GM21360 (cell line): ENCODE data around the gene IRF4.
A peak's percentile ranks its signal among the peaks of the same experiment; 100 is the strongest.

Experiments
- ATAC-seq: cut with Tn5 transposase; IDR thresholded peaks from one replicate; pipeline ENCODE4 v1.9.1; 2021; ENCODE audit warnings: mild to moderate bottlenecking, moderate library complexity; ENCODE audit not compliant: unreplicated experiment

The IRF4 gene

DNA sequence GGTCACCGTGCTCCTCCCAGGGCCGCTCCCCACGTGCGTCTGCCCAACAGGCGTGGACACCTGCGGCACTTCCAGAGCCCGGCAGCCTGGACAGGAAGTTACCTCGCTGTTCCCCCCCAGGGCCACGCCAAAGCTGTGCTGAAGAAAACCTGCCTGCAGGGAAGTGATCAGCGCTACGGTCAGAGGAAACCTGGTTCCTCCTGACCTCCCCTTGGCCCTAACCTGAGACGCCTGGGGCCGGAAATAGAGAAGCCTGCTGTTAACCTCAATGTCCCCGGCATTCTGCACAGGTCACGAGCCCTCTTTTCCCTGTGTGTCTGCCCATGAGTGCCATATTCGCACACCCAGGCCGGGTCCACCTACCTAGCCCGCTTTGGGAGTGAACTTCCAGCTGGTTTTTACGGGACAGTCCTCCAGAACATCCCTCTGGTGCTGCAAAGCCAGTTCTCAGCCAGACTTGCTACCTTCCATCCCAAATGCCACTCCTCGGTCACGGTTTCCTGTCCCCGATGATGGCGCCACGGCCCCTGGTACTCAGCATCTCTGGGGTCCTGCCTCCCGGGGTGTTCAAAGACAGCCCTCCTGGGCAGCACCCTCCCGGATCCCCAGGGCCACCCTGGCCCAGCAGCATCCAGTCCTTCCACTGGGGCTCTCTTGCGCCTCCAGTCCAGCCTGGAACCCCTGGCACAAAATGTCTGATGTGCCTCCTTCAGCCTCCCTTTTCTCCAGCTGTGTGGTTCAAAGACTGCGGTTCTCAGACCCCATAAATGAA, 12.0 kb upstream of the IRF4 start:
- ATAC-seq, result no peak

DNA sequence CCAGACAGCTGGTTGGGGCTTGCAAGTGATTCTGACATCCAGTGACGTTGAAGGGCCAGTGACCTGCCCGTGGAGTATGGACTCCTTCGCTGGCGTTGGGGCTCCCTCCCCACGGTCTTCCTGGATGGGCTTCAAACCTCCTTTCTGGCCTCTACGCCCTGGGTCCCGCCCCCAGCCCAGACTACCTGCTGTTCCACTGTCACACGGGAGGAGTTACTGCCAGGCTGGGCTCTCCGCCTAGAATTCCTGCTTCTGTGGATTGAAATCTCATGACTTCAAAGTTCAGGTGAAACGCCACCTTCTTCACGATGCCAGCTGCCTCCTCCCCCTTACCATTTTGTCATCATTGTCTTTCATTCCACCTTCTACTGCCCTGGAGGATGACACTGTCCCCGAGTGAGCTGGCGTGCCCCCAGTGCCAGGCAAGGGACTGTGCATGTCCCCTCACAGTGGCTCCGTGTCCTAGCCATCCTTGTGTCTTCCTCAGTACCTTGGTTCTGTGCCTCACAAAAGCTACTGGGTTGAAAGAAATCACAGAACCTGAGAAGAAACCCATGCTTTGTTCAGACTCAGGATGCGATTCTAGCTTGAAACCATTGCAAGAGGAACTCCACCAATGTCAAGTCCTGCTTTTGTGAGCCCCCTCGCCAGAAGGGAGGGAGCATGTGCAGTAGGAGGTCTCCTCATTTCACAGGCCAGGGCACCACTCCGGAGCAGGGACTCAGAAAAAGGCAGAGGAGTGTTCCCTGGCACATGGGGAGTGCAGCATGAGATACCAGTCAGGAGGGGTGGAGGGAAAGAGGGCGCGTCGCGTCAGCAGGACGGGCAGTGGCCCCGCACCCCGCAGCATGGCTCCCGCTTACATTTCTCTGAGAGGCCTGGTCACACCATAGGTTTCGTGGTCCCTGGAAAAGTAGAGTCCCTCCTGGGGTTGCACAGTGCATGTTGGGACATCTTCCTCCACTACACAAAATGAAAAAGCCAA, 11.0 kb upstream of the IRF4 start:
- no peak for ATAC-seq

DNA sequence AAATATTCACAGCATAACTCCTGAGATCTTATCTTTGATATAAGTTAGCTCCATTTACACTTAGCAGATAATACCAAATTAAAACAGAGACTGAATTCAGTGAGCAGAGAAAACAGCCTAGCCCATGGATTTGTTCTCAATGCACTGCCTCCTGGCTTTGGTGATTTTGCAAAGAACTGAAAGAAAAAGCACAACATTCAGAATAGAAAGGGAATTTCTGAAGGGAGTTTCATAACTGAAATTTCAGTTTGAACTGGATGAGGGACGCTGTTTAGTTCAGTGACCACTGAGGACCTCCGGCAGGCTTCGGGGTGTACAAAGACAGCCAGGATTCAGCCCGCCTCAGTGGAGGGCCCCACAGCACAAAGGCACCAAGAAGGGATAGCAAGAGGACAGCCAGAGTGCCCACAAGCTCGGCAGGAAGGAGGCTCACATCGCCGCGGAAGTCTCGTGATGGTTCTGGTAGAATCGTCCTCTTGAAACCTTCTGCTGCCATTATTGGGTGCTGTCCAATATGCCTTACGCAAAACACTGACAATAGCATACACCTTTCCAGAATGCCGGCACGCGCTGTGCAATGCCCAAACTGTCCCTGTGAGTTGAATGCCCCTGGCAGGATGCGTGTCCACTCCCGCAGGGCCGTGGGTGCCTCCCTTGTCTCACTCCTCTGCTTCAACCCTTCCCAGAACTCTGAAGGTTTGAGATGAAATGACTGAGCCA, 9.7 kb upstream of the IRF4 start:
- no peak for ATAC-seq

DNA sequence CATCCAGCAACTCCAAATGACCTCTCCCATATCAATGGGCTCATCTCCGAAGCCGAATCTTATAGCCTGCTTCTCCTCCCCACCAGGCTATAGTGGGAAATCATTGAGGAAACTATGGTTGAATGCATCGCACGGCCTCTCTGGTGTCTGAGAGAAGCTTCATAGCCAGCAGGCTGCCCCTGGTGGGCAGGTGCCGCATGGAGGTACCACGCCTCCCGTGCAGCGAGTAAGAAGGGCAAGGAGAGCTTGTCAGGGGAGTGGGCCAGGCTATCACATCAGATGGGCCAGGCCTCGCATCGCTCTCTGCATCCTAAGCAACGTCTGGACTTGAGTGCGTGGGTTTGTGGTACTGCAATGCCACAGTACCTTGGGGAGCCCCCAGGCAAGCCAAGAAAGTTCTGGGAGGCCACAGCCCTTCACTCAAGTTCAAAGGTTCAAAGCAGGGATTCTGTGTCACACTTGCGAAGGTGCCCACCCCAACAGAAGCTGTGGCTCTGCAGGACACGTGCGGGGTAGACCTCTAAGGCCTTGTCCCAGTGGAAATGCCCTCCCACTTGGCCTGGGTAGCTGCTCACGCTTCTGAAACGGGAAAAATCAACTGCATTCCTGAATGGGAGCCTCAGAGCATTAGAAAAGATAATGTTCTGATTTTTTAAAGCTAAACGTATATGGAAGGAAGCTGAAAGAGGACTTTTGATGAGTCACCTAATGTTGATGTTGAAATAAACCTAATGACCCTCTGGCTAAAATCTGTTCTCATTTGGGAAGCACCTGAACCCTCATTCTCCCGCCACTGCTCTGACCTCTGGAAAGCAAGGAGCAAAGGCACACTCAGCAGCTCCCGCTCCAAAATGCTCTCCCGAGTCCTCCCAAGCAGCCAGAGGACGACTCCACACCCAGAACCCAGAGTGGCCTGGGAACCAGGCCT, 8.4 kb upstream of the IRF4 start:
- ATAC-seq, result no peak

DNA sequence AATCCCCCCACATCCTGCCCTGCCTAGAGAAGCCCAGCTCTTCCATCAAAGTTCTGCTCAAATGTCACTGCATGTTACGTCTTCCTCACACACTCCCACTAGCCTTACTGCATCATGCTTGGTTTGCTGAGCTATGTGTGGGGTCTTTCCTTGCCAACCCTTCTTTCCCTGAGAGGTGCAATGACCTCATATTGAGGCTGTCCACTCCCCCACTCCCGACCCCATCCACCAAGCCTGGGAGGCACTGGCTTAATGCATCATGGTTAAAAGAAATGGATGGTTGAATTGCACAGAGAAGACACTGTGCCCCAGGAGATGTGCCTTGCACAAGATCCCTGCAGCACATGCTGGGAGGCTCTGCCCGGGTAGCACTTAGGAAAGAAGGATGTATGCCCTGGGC, 7.7 kb upstream of the IRF4 start:
- no peak for ATAC-seq

DNA sequence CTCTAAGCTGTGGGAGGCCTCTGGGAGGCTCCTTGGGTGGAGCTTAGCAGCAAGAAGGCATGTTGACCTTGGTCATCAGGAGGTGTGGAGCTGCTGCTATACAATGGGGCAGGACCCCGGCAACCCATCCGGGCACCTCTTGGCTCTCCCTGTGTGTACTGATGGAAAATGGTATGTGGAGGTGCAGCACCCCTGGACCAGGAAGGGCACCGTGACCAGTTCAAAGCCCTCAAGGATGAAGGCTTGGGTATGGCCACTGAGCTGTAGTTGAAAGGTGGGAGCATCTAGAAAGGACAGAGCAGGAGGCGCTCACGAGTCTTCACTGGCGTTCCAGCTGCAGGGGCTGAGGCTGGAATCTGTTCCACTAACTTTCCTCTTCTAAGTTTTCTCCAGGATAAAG, 6.7 kb upstream of the IRF4 start:
- ATAC-seq, result no peak

DNA sequence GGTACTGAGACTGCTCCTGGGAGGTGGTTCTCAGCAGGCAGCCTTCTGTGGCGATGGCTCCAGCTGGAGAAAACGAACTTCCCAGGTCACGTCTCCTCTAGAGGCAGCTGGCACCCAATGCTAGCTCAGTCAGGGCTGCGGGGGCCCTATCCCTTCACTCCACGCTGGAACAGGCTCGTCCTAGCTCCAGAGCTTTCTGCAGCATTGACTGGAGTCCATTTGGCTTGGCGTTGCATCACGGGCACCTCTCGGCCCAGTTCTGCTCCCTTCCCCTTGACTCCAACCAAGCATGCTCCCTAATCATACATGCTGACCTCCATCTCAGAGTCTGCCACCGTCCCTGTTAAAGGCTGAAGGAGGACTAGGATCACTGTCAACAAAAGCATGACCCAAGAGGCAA, 5.9 kb upstream of the IRF4 start:
- ATAC-seq, result no peak

DNA sequence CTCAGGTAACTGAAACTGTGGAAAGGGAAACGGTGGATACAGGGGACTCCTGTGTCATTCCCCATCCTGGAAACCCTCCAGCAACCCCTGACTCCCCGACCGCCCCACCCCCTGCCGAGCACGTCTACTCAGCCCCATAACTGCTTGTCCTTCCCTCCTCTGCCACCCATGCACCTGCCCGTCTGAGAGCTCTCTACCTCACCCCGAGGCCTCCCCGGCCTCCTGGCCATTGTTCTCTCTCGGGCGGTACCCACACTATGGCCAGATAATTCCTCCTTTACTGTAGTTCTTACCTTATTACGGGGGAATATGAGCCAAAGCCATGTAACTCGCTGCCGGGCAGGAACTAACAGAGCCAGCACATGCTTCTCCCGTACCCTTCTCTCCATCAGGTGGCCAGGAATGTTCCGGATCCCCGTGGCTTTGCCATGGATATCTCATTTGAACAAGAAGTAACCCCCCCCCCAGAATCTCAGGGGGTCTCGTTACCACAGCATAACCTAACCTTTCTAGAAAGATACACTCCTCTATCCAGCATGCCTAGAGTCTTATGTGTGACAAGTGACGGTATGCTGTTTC, 4.8 kb upstream of the IRF4 start:
- ATAC-seq, result no peak

DNA sequence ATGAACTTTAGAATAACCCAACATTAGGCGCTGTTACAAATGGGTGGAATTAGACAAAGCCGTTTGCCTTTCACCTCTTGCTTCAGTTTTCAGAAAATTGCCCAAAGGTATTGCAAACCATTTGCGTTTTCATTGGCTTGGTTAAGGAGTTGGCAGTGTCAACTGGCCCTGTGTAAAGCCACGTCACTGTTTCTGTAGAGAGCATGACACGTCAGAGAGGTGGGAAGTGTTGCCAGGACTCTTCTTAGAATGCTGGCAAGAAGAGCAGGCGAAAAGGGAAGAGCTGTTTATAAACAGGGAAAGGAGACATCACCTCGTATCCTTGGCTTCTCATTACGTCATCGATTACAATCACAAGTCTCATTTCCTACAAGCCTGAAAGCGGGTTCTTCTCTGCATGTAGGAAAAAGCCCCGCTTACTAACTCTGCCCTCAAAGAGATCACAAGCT, 4.2 kb upstream of the IRF4 start:
- ATAC-seq, result no peak

DNA sequence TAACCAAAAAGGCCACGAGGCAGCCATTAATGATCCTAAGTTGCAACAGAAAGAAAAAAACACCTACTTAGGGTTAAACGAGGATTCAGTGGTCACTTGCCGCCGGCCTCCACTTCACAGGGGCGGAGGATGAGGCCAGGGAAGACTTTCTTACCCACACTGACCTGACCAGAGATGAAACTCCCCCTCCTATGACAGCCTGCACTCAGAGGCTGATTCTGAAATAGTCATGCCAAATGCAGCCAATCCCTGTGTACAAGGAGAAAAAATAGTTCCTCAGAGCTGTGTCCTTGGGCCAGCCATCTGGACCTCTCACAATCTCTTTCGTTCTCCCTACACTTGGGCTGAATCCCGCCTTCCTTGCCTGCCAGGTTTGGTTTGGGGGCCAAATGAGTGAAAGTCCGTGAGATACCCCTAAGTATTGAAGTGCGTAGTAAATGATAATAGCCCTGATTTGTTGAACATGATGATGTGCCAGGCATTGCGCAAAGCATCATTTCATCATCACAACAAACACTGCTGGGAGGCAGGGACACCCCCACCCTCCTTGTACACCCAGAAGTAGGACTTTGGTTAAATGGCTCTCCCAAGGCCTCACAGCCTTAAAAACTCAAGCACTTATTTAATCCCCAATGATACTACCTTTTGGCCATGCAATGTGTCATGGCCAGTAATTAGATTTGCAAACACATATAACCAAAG, 3.2 kb upstream of the IRF4 start:
- ATAC-seq, result no peak

DNA sequence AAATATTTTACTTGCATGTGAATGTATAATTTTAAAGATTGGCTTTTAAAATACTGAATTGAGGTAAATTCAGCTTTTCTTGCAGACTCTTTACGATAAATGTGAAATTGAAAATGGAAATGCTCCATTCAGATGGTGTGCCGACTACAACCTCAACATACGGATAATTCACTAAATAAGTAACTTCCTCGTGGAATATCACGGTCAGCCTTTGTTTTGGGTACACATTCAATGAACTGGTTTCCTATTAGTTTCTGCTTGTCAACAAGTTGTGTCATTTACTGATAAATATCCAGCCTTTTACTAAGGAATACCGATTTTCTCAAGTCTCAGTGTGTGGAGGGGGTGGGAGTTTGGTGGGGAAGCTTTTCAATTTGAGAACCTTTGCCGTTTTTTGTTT, 2.4 kb upstream of the IRF4 start:
- ATAC-seq, result no peak

DNA sequence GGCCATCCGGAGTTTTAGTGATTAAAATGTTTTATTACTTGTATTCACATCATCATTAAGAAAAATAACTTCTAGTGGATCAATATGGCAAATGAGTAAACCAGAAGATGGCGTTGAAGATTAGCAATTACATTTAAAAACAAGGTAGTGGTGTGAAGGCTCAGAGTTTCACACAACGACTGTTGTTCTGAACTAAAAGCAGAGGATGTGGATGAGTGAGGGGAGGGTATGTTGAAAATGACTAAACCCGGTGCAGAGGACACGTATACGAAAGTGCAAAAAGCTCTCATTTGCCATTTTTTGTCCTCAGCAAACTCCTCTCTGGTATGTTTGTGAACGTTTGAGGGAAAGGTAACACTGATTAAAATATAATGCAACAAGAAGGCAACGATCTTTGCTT, 1.9 kb upstream of the IRF4 start:
- ATAC-seq, result peak; percentile 38

DNA sequence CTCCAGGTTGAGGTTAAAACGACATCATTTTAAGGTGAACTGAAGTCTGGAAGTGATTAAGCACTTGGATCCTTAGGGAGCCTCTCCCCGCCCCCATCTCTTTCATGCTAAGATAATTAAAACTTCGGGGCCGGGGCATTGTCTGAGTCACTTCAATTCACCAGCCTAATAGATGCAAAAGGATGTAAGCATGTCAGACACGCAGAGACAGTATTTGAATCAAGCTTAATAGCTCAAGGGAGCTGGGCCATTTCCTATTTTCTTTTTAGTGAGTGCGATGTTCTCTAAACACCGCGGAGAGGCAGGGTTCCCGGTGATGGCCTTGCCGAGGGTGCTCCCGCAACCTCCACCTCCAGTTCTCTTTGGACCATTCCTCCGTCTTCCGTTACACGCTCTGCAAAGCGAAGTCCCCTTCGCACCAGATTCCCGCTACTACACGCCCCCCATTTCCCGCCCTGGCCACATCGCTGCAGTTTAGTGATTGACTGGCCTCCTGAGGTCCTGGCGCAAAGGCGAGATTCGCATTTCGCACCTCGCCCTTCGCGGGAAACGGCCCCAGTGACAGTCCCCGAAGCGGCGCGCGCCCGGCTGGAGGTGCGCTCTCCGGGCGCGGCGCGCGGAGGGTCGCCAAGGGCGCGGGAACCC, 516 bp upstream of the IRF4 start:
- peak; percentile 11 for ATAC-seq

DNA sequence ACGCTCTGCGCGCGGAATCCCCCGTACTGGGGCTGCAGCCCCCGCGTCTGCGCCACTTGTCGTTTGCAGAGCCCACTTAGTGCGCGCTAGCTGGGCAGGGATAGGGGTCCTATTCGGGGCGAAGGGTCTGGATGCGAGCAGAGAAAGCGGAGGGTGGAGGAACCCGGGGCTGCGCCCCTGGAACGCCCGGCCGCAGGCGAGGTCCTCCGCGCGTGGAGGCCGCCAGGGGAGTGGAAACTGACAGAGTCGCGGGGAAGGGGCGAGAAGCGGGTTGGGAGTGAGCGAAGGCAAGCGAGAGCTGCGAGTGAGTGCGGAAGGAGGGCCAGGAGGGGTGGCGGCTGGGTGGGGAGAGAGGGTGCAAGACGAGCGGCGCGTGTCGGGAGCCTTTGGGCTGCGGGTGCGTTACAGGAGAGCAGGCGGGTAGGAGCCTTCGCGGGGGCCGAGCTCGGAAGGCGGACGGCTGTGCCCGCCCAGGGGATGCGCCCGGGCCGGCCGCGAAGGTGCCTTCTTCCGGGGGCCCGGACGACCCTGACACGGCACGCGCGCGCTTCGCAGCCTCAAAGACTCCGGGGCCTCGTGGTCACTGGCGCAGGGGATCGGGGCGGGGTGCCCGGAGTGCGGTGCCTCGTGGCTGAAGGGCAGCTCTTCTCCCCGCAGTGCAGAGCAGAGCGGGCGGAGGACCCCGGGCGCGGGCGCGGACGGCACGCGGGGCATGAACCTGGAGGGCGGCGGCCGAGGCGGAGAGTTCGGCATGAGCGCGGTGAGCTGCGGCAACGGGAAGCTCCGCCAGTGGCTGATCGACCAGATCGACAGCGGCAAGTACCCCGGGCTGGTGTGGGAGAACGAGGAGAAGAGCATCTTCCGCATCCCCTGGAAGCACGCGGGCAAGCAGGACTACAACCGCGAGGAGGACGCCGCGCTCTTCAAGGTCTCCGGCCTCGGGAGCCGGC, 1.2 kb downstream of the IRF4 start:
- no peak for ATAC-seq

DNA sequence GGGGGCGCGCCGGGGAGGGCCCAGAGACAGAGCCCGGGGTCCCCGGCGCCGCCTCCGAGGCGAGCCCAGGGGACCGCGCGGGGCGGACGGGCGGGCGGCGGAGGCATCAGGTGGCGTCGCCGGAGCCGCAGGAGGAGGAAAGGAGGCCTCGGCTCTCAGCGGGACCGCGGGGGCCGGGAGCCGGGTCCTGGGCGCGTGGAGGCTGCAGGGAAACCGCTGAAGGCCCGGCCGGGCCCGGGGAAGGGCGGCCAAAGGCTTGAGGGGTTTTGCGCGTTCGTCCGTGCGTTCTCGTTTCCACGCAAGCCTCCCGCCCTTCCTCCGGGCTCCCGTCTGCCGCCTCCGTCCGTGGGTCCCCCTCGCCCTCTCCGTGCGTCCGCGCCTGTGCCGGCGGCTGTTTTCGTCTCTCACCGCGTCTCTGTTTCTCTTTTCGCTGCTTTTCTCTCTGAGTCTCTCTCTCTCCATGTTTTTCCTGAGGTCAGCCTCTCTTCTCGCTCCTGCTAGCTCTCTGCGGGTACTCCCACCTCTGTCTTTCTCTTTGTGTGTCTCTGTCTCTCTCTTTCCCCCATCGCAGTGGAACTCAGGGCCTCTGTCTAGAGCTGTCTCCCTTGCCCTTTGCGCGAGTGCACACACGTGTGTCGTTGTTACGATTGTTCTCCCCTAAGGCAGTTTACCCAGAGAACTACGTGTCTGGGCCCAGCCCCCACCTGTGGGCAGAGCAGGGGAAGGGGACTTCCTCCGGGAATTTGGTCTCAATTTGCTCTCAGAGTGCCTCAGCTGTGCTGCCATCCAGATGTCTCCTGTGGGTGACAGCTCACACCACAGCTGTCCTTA, 2.1 kb downstream of the IRF4 start:
- ATAC-seq, result no peak

DNA sequence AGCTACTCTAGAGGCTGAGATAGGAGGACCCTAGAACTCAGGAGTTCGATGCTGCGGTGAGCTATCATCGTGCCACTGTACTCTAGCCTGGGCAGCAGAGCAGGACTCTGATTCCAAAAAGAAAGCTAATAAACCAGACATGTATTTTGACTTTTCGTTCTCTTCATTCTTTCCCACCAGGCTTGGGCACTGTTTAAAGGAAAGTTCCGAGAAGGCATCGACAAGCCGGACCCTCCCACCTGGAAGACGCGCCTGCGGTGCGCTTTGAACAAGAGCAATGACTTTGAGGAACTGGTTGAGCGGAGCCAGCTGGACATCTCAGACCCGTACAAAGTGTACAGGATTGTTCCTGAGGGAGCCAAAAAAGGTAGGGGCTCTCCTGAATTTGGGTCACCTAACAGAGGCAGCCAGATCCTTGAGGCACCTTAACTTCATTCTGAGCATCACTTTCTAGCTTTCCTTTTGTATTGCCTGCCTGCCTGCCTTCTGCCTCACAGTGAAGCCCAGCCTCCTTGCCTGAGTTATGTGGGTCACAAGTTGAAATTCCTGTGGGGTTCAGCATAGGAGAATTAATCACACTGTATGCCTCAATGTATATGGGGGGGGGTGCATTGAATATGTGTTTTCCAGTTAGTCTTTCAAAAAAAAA, 3.2 kb downstream of the IRF4 start:
- ATAC-seq, result no peak
